ENCODE measurements around the gene DDO. TPM values are rescaled to one million over a fixed set of nuclear protein-coding genes. Genes with fewer than 3 reads are reported as not detected.

The DDO gene
- polyA plus RNA-seq, 1 donor (not counting 4 experiments of a cell fraction or from before 2014, with no cell fraction given) = not detected

DNA sequence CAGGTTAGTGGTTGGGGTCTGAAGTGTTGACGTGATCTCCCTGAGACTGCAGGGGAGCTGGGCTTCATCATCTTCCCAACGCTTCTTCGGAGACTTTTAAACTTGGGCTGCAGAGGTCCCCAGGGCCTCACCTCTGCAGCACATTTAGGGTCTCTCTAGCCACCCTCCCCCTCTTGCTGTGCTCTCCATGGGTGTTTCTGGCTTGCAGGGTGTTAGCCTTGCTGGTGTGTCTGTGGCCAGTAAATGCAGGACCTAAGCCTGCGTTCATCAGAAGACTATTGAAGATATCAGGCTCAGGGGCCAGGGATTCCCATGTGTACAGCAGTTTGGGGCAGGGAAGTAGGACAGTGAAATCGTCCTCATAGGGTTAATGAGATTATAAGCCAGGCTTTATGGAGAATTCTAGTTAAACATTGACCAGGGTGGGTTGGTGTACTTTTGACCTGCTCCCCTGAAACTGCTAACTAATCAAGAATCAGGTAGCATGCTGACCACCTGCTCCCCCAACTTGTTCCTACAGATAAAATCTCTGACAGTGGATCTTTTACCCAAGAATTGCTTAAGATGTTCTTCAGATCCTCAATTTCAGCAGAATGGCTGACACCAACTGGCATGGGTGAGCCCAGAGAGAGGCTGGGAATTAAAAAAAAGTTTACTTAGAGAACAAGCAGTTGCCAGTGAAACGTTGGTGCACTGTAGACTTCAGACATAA lies 3.8 kb upstream of the DDO start:
- H3K9ac ChIP-seq (ENCODE audit: control insufficient read depth, extremely low read depth, insufficient read depth, low read length) = no peak overlapping the region
- no peaks in the 10 kb centered on the region for H3K9me3 ChIP-seq (ENCODE audit: control insufficient read depth, low read depth, low read length)
- H3K27me3 ChIP-seq (ENCODE audit: control insufficient read depth, extremely low read depth, insufficient read depth, low read length) = peaks cover 11% of the 10 kb centered on the region
- peaks cover 3% of the 10 kb centered on the region for H3K4me1 ChIP-seq (ENCODE audit: control insufficient read depth, extremely low read depth, insufficient read depth, low read length)
- no peak overlapping the region for H3K4me2 ChIP-seq (ENCODE audit: control insufficient read depth, extremely low read depth, insufficient read depth, low read depth, low read length)
- H3K27ac ChIP-seq (ENCODE audit: control insufficient read depth, insufficient read depth, low read length) = no peak overlapping the region
- FAIRE-seq (no peak), DNase-seq (ENCODE audit: low read depth, low spot score) (no peak)
- H3K79me2 ChIP-seq (ENCODE audit: control insufficient read depth, insufficient read depth, low read length) = no peaks in the 10 kb centered on the region
- dilution Hi-C loops (cut with MboI; ENCODE audit: extremely low pct_ligation_motif_present, low sequenced_read_pairs) = no loop called here
- H2AFZ ChIP-seq (ENCODE audit: control insufficient read depth, low read length) = no peak overlapping the region
- H3K4me3 ChIP-seq (ENCODE audit: control insufficient read depth in 2 of 3, extremely low read depth in 1 of 3, insufficient read depth in 2 of 3, low read depth in 1 of 3, low read length in 3 of 3) = no peak overlapping the region
- TF ChIP-seq, protein P1, sequence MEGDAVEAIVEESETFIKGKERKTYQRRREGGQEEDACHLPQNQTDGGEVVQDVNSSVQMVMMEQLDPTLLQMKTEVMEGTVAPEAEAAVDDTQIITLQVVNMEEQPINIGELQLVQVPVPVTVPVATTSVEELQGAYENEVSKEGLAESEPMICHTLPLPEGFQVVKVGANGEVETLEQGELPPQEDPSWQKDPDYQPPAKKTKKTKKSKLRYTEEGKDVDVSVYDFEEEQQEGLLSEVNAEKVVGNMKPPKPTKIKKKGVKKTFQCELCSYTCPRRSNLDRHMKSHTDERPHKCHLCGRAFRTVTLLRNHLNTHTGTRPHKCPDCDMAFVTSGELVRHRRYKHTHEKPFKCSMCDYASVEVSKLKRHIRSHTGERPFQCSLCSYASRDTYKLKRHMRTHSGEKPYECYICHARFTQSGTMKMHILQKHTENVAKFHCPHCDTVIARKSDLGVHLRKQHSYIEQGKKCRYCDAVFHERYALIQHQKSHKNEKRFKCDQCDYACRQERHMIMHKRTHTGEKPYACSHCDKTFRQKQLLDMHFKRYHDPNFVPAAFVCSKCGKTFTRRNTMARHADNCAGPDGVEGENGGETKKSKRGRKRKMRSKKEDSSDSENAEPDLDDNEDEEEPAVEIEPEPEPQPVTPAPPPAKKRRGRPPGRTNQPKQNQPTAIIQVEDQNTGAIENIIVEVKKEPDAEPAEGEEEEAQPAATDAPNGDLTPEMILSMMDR (optimal IDR thresholded peaks at IDR 0.05 in 1 of 3, IDR thresholded peaks at IDR 0.05 in 1 of 3, conservative IDR thresholded peaks at IDR 0.05 in 1 of 3; ENCODE audit: extremely low read depth in 1 of 3, insufficient read depth in 2 of 3, low read length in 3 of 3) = no peak
- no peak for TF ChIP-seq EZH2 (IDR thresholded peaks at IDR 0.05; ENCODE audit: low read length)
- H4K20me1 ChIP-seq (ENCODE audit: control insufficient read depth, extremely low read depth, insufficient read depth, low read length) = no peaks in the 10 kb centered on the region
- no peaks in the 10 kb centered on the region for H3K36me3 ChIP-seq (ENCODE audit: control insufficient read depth in 2 of 2, extremely low read depth in 1 of 2, insufficient read depth in 2 of 2, low read length in 2 of 2)
- H3K9me1 ChIP-seq (ENCODE audit: control insufficient read depth, extremely low read depth, insufficient read depth, low read length) = no peaks in the 10 kb centered on the region

DNA sequence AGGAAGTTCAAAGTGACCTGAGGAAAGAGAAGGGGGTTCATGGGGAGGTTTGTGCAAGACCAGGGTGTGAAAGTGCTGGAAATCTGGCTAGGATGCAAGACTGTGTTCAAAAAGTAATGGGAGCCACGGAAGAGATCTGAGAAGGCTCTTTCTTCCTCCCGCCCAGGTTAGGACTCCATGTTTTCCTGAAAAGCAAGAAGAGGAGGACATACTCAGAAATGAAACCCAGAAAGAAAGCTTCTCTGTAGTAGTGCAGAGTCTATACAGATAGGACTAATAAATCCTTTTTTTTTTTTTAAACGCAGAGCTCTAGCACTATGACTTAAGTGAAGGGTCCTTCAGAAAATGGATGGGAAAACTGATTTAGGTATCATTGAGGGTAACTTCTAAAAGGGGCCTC lies 3.2 kb upstream of the DDO start:
- Histone ChIP-seq H3K9me1 (ENCODE audit: control insufficient read depth, extremely low read depth, insufficient read depth, low read length) (no peaks in the 10 kb centered on the region), H3K27ac (ENCODE audit: control insufficient read depth, insufficient read depth, low read length) (no peak overlapping the region), H3K9ac (ENCODE audit: control insufficient read depth, extremely low read depth, insufficient read depth, low read length) (no peak overlapping the region), H3K4me3 (ENCODE audit: control insufficient read depth in 2 of 3, extremely low read depth in 1 of 3, insufficient read depth in 2 of 3, low read depth in 1 of 3, low read length in 3 of 3) (no peak overlapping the region), H3K9me3 (ENCODE audit: control insufficient read depth, low read depth, low read length) (no peaks in the 10 kb centered on the region), H3K4me2 (ENCODE audit: control insufficient read depth, extremely low read depth, insufficient read depth, low read depth, low read length) (no peak overlapping the region), H2AFZ (ENCODE audit: control insufficient read depth, low read length) (no peak overlapping the region), H3K79me2 (ENCODE audit: control insufficient read depth, insufficient read depth, low read length) (no peaks in the 10 kb centered on the region), H3K4me1 (ENCODE audit: control insufficient read depth, extremely low read depth, insufficient read depth, low read length) (peaks cover 3% of the 10 kb centered on the region), H3K36me3 (ENCODE audit: control insufficient read depth in 2 of 2, extremely low read depth in 1 of 2, insufficient read depth in 2 of 2, low read length in 2 of 2) (no peaks in the 10 kb centered on the region), H4K20me1 (ENCODE audit: control insufficient read depth, extremely low read depth, insufficient read depth, low read length) (no peaks in the 10 kb centered on the region), H3K27me3 (ENCODE audit: control insufficient read depth, extremely low read depth, insufficient read depth, low read length) (peaks cover 11% of the 10 kb centered on the region)
- TF ChIP-seq, protein P1 (optimal IDR thresholded peaks at IDR 0.05 in 1 of 3, IDR thresholded peaks at IDR 0.05 in 1 of 3, conservative IDR thresholded peaks at IDR 0.05 in 1 of 3; ENCODE audit: extremely low read depth in 1 of 3, insufficient read depth in 2 of 3, low read length in 3 of 3) = no peak
- no peak for TF ChIP-seq EZH2 (IDR thresholded peaks at IDR 0.05; ENCODE audit: low read length)
- FAIRE-seq (no peak), DNase-seq (ENCODE audit: low read depth, low spot score) (no peak)
- dilution Hi-C loops (cut with MboI; ENCODE audit: extremely low pct_ligation_motif_present, low sequenced_read_pairs) = no loop called here
